CD4-positive, alpha-beta memory T cell (primary cell): Measurements from ENCODE around the gene C5AR1. TPM values are rescaled to one million over a fixed set of nuclear protein-coding genes. Genes with fewer than 3 reads are reported as not detected.
"Not testable (repeated sequence)": the region's sequence is repeated elsewhere in the genome, so short reads cannot be mapped to it uniquely, and the experiment has no call there.

Source experiments
- CTCF ChIA-PET: fragments of 350-600 bp; sonication (Branson Sonifier 250); formaldehyde crosslinking; loops from one replicate; lab custom pipeline; 2021; ENCODE audit warnings: inconsistent platforms; ENCODE audit not compliant: partially characterized antibody; lab: Charles Lee
- POLR2A ChIA-PET: fragments of 350-600 bp; sonication (Branson Sonifier 250); formaldehyde crosslinking; loops from one replicate; lab custom pipeline; 2021; ENCODE audit not compliant: partially characterized antibody; lab: Charles Lee
- DNase-seq, 5 donors: peaks; one replicate each; pipeline versions ENCODE4 v3.0.0 to v3.0.0-alpha.2; 2020 to 2022; ENCODE audit warnings: mixed read lengths in 1 of 5
- H3K27ac ChIP-seq: one replicate; pipeline ENCODE4 v1.7.0; 2013; ENCODE audit warnings: low read depth, low read length
- H3K27me3 ChIP-seq: 2 replicates; pipeline ENCODE4 v1.7.0; 2013; ENCODE audit warnings: mild to moderate bottlenecking, low read length, moderate library complexity; ENCODE audit not compliant: insufficient read depth
- H3K36me3 ChIP-seq: 2 replicates; pipeline ENCODE4 v1.7.0; 2013; ENCODE audit warnings: mild to moderate bottlenecking, low read length, moderate library complexity; ENCODE audit not compliant: insufficient read depth
- H3K4me1 ChIP-seq: 2 replicates; pipeline ENCODE4 v1.7.0; 2013; ENCODE audit warnings: mild to moderate bottlenecking, low read length, moderate library complexity; ENCODE audit not compliant: insufficient read depth
- H3K4me3 ChIP-seq, 2 donors: one replicate each; pipeline ENCODE4 v1.7.0; 2013; ENCODE audit warnings: low read length in 2 of 2, mild to moderate bottlenecking in 1 of 2
- H3K9me3 ChIP-seq, 2 donors: one replicate each; pipeline ENCODE4 v1.7.0; 2013; ENCODE audit warnings: low read length in 2 of 2, control low read depth in 1 of 2; ENCODE audit not compliant: control insufficient read depth in 1 of 2
- H3K27ac Mint-ChIP-seq, 7 donors: one replicate each; pipeline ENCODE4 v1.8.0; 2020 to 2021; ENCODE audit warnings: mixed read lengths in 7 of 7, mild to moderate bottlenecking in 6 of 7, inconsistent platforms in 3 of 7, moderate library complexity in 3 of 7
- H3K27me3 Mint-ChIP-seq, 2 donors: one replicate each; pipeline ENCODE4 v1.8.0; 2020 to 2021; ENCODE audit warnings: mixed read lengths in 2 of 2
- H3K36me3 Mint-ChIP-seq, 2 donors: one replicate each; pipeline ENCODE4 v1.8.0; 2020 to 2021; ENCODE audit warnings: mixed read lengths in 2 of 2, inconsistent platforms in 1 of 2, mild to moderate bottlenecking in 1 of 2
- H3K4me1 Mint-ChIP-seq, 4 donors: one replicate each; pipeline ENCODE4 v1.8.0; 2020 to 2021; ENCODE audit warnings: mixed read lengths in 4 of 4, mild to moderate bottlenecking in 1 of 4
- H3K4me3 Mint-ChIP-seq, 8 donors: one replicate each; pipeline ENCODE4 v1.8.0; 2020 to 2021; ENCODE audit warnings: mixed read lengths in 8 of 8, mild to moderate bottlenecking in 7 of 8, moderate library complexity in 6 of 8, inconsistent platforms in 3 of 8
- H3K9me3 Mint-ChIP-seq, 8 donors: one replicate each; pipeline ENCODE4 v1.8.0; 2020 to 2021; ENCODE audit warnings: mixed read lengths in 8 of 8, mild to moderate bottlenecking in 5 of 8, inconsistent platforms in 3 of 8, moderate library complexity in 1 of 8
- intact Hi-C: fragments of 100-400 bp; cut with micrococcal nuclease; formaldehyde crosslinking; loops from one replicate; pipeline ENCODE4 v1.15.1; 2023
- polyA plus RNA-seq, 2 donors: library from polyadenylated mRNA; unstranded; fragments of 300-500 nt; fragmentation: Illumina TruSeq; gene quantifications; one replicate each; pipeline ENCODE4 v1.2.3, GENCODE V29; 2021
- total RNA-seq, 2 experiments: library from RNA; stranded (reverse); gene quantifications; one replicate each; pipeline ENCODE4 v1.2.3, GENCODE V29; 2021

C5AR1 gene
- total and polyA plus RNA-seq, 4 experiments from 2014 or later, result 4.1 to 4.6 TPM; not detected in 2

DNA sequence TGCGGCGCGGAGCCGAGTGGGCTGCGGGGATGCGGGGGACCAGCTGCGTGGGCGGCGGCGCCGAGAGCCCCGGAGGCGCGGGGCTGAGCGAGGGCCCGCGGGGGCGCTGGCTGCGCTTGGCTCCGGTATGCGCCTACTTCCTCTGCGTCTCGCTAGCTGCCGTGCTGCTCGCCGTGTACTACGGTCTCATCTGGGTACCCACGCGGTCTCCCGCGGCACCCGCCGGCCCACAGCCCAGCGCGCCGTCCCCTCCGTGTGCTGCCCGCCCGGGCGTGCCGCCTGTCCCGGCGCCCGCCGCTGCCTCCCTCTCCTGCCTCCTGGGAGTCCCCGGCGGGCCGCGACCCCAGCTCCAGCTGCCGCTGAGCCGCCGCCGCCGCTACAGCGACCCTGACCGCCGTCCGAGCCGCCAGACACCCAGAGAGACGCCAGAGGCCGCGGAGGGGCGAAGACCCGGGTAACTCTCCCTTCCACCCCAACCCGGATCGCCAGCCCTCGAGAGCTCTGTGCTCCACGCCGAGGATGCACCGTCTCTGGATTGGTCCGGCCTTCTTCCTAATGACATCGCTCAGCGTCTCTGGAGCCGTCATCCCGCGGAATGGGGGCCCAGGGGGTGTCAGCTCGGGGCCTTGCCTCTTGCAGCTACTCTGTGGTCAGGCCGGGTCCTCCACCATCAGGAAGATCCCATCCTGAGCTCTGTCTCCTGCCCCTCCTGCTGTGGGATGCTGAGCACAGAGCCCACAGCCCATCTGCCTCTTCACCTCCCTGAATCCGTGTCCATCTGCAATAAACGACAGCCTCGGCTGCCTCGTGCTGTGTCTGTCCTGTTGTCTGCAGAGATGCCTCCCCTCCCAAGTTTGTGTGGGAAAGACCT is 34.5 kb upstream of the C5AR1 start:
- peak in 1 of 5 donors; percentile 56 for DNase-seq
- H3K36me3 Mint-ChIP-seq, result peaks cover 3 to 28% of the 10 kb centered on the region in 2 donors
- H3K36me3 ChIP-seq, result peaks cover 8% of the 10 kb centered on the region
- H3K4me3 ChIP-seq, result peak overlapping the region in 1 of 2 donors; percentile 43
- CTCF ChIA-PET, result interaction anchor here (0.6 to 3.8 kb wide), 7 partner anchors 9 to 76 kb away, joined by 3 to 33 read pairs (median 3); no protein-coding TSS in a partner anchor
- H3K27ac Mint-ChIP-seq, result peak overlapping the region; percentile 63 to 90 (median 76)
- H3K4me1 Mint-ChIP-seq, result peaks cover 17 to 33% (median 20%) of the 10 kb centered on the region in 4 donors
- intact Hi-C loops, result loop anchor here (1.0 to 2.0 kb wide), 7 partner anchors 19 to 503 kb away; partner anchors contain the start of genes BBC3, CCDC9, DHX34 and SELENOW
- peaks cover 19% of the 10 kb centered on the region for H3K4me1 ChIP-seq
- peak overlapping the region; percentile 66 to 92 (median 80) for H3K4me3 Mint-ChIP-seq
- H3K27me3 ChIP-seq, result no peaks in the 10 kb centered on the region
- no peaks in the 10 kb centered on the region for H3K9me3 Mint-ChIP-seq
- no peaks in the 10 kb centered on the region for H3K9me3 ChIP-seq
- H3K27ac ChIP-seq, result peak overlapping the region; percentile 39
- H3K27me3 Mint-ChIP-seq, result no peaks in the 10 kb centered on the region
- POLR2A ChIA-PET, result interaction anchor here (0.5 to 3.3 kb wide), 24 partner anchors 9 to 1544 kb away, joined by 3 to 120 read pairs (median 5); partner anchors contain the start of genes CALM3, CCDC9, DHX34 and FBXO46

DNA sequence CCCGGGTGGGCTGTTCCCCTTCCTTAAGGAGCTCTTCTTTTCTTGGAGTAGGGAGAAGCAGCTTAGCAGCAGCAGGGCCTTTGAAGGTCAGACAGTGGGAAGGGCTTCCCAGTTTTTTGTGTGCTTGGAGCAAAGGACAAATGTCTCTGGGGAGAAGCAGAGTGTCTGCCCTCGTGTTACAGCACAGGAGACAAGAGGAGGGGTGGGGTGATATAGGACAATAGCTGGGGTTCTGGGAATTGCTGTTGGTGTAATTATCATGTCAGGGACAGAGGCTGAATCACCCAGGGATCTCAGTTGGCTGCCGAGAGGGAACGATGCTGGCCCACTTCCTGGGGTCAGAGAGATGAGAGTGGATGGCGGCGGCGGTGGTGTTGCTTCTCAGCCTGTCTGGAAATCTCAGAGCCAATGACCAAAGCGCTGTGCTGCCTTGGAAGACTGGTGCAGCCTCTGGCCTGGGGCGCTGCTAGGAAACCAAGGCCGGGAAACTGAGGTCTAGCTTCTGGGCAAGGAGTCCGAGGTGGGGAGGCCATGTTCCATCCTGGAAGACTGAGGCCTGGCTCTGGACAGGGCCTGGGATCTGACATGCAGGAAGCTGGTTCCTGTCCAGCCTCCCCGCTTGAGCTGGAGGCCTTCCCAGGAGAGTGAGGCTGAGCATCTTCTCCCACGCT is 33.7 kb upstream of the C5AR1 start:
- peaks cover 5% of the 10 kb centered on the region for H3K36me3 ChIP-seq
- H3K9me3 ChIP-seq, result no peaks in the 10 kb centered on the region
- H3K4me1 Mint-ChIP-seq, result peaks cover 17 to 33% (median 20%) of the 10 kb centered on the region in 4 donors
- peaks cover 19% of the 10 kb centered on the region for H3K4me1 ChIP-seq
- H3K27ac ChIP-seq, result no peak overlapping the region
- intact Hi-C loops, result loop anchor here (2.0 kb wide), 1 partner anchor 45 kb away; the partner anchor contains the start of gene BBC3
- H3K27ac Mint-ChIP-seq, result peak overlapping the region; percentile 63 to 90 (median 76)
- DNase-seq, result no peak
- ChIA-PET CTCF (interaction anchor here (0.6 to 3.8 kb wide), 6 partner anchors 9 to 145 kb away, joined by 3 to 33 read pairs (median 3); partner anchors contain the start of gene SAE1), POLR2A (interaction anchor here (0.6 to 3.3 kb wide), 11 partner anchors 8 to 675 kb away, joined by 3 to 120 read pairs (median 7); partner anchors contain the start of genes CALM3, CCDC9, KPTN and ZC3H4)
- H3K27me3 ChIP-seq, result no peaks in the 10 kb centered on the region
- peak overlapping the region; percentile 11 to 83 (median 78) for H3K4me3 Mint-ChIP-seq
- peaks cover 0 to 21% of the 10 kb centered on the region in 2 donors for H3K36me3 Mint-ChIP-seq
- no peaks in the 10 kb centered on the region for H3K27me3 Mint-ChIP-seq
- H3K4me3 ChIP-seq, result no peak overlapping the region
- H3K9me3 Mint-ChIP-seq, result no peaks in the 10 kb centered on the region

- H3K4me3 ChIP-seq, H3K9me3 ChIP-seq, DNase-seq, intact Hi-C loops, H3K27me3 Mint-ChIP-seq, H3K9me3 Mint-ChIP-seq, H3K27ac ChIP-seq, H3K36me3 ChIP-seq, H3K27me3 ChIP-seq: not testable (repeated sequence)
- peaks cover 19% of the 10 kb centered on the region for H3K4me1 ChIP-seq
- ChIA-PET CTCF (interaction anchor here (0.6 to 3.8 kb wide), 6 partner anchors 8 to 500 kb away, joined by 3 to 33 read pairs (median 4); partner anchors contain the start of gene SAE1), POLR2A (interaction anchor here (0.6 to 3.3 kb wide), 4 partner anchors 51 to 207 kb away, joined by 3 to 29 read pairs (median 3); partner anchors contain the start of genes KPTN and ZC3H4)
- Mint-ChIP-seq H3K27ac (peak overlapping the region in 4 of 7 donors; percentile 22 to 59 (median 34)), H3K4me1 (peaks cover 17 to 33% (median 20%) of the 10 kb centered on the region in 4 donors), H3K4me3 (peak overlapping the region in 3 of 8 donors; percentile 49 to 82 (median 78)), H3K36me3 (peaks cover 0 to 19% of the 10 kb centered on the region in 2 donors)
These were observed 33.1 kb upstream of the C5AR1 start for GRCh38 chr19:47276513-47276912.

GRCh38 chr19:47280183-47280797 is 29.4 kb upstream of the C5AR1 start:
- Mint-ChIP-seq H3K9me3 (no peaks in the 10 kb centered on the region), H3K4me3 (no peak overlapping the region), H3K27ac (peak overlapping the region in 2 of 7 donors; percentile 46 to 79), H3K27me3 (no peaks in the 10 kb centered on the region), H3K36me3 (peaks cover 0 to 3% of the 10 kb centered on the region in 2 donors), H3K4me1 (peaks cover 7 to 17% (median 14%) of the 10 kb centered on the region in 4 donors)
- Histone ChIP-seq H3K27ac (no peak overlapping the region), H3K27me3 (no peaks in the 10 kb centered on the region), H3K9me3 (no peaks in the 10 kb centered on the region), H3K4me1 (peaks cover 7% of the 10 kb centered on the region), H3K4me3 (no peak overlapping the region), H3K36me3 (no peaks in the 10 kb centered on the region)
- intact Hi-C loops, result loop anchor here (5.0 kb wide), 1 partner anchor 112 kb away; no protein-coding TSS in a partner anchor
- ChIA-PET CTCF (interaction anchor here (1.0 kb wide), 1 partner anchor 12 kb away, joined by 3 read pairs; no protein-coding TSS in a partner anchor), POLR2A (no interaction called here)
- DNase-seq, result peak in 4 of 5 donors; percentile 33 to 53 (median 41)

DNA sequence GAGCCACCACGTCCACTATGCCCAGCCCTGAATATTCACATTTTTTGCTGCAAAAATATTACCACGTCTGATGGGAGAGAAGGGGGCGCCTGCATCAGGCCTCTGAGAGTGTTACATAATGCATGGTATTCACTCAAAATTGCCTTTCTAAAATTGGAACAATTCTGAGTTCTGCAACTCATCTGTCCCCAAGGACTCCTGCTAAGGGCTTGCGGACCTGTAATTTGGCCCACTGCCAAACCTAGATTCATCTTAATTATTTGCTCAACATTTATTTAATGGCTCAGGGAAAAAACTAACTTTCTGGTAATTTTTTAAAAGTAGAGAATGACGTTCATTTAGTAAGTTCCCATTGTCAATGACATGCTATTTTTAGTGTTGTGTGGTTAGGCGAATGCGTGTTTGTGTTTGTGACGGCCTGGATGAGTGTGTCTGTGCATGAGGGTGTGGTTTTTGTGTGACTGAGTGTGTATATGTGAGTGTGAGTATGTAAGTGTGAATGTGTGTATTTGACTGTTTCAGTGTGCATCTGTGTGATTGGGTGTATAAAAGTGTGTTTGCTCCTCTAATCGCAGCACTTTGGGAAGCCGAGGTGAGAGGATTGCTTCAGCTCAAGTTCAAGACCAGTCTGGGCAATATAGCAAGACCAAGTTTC is 26.1 kb upstream of the C5AR1 start:
- Mint-ChIP-seq H3K36me3 (no peaks in the 10 kb centered on the region), H3K27ac (peak overlapping the region in 1 of 7 donors; percentile 51), H3K9me3 (no peaks in the 10 kb centered on the region), H3K4me1 (peaks cover 4 to 14% (median 9%) of the 10 kb centered on the region in 4 donors), H3K4me3 (peak overlapping the region in 1 of 8 donors; percentile 12), H3K27me3 (no peaks in the 10 kb centered on the region)
- Histone ChIP-seq H3K9me3 (no peaks in the 10 kb centered on the region), H3K27ac (no peak overlapping the region), H3K4me3 (no peak overlapping the region), H3K27me3 (no peaks in the 10 kb centered on the region), H3K36me3 (no peaks in the 10 kb centered on the region), H3K4me1 (peaks cover 5% of the 10 kb centered on the region)
- CTCF ChIA-PET, result interaction anchor here (0.8 to 2.3 kb wide), 10 partner anchors 8 to 108 kb away, joined by 3 to 33 read pairs (median 5); partner anchors contain the start of genes DHX34 and INAFM1
- intact Hi-C loops, result loop anchor here (5.0 kb wide), 1 partner anchor 109 kb away; no protein-coding TSS in a partner anchor
- no peak for DNase-seq
- POLR2A ChIA-PET, result interaction anchor here (2.3 kb wide), 1 partner anchor 8 kb away, joined by 5 read pairs; the partner anchor contains the start of gene INAFM1
